Measurements from ENCODE around the gene TMC1. TPM values are rescaled to one million over a fixed set of nuclear protein-coding genes. Genes with fewer than 3 reads are reported as not detected.

The TMC1 gene
- polyA plus RNA-seq, 3 donors = 0.16 to 0.55 (median 0.40) TPM

- Mint-ChIP-seq H3K4me3 (no peak overlapping the region), H3K36me3 (no peaks in the 10 kb centered on the region), H3K27me3 (ENCODE audit: low read depth in 3 of 3) (peaks cover 0 to 2% (median 1%) of the 10 kb centered on the region in 3 donors), H3K9me3 (no peaks in the 10 kb centered on the region), H3K27ac (peak overlapping the region in 1 of 7 donors; percentile 18), H3K4me1 (peaks cover 48% of the 10 kb centered on the region)
- peaks cover 35 to 39% of the 10 kb centered on the region in 2 donors for H3K4me1 ChIP-seq (ENCODE audit: control insufficient read depth in 1 of 2, insufficient read depth in 2 of 2, low read length in 2 of 2)
- no peak overlapping the region for H2AFZ ChIP-seq (ENCODE audit: insufficient read depth, low read depth, low read length, poor library complexity, severe bottlenecking)
- H3K27me3 ChIP-seq (ENCODE audit: control insufficient read depth in 2 of 2, insufficient read depth in 2 of 2, low read length in 2 of 2) = no peaks in the 10 kb centered on the region
- intact Hi-C loops (cut with micrococcal nuclease) = no loop called here
- no peak overlapping the region for H3K4me2 ChIP-seq (replicated peaks; ENCODE audit: extremely low read depth, low read length, poor library complexity, severe bottlenecking)
- no peaks in the 10 kb centered on the region for H3K36me3 ChIP-seq (replicated peaks in 1 of 2; ENCODE audit: control insufficient read depth in 1 of 2, insufficient read depth in 2 of 2, low read length in 2 of 2)
- no peak overlapping the region for H3K9ac ChIP-seq (ENCODE audit: insufficient read depth, low read length, poor library complexity, severe bottlenecking)
- H3K4me3 ChIP-seq (replicated peaks in 1 of 3; ENCODE audit: low read depth in 2 of 3, low read length in 3 of 3) = no peak overlapping the region
- no peak for DNase-seq
- H3K9me3 ChIP-seq (replicated peaks in 1 of 2; ENCODE audit: control insufficient read depth in 1 of 2, insufficient read depth in 1 of 2, low read length in 2 of 2) = no peaks in the 10 kb centered on the region
- WGBS (ENCODE audit: insufficient coverage) = 100% methylated on average over 1 of the region's 6 CpGs
- no peaks in the 10 kb centered on the region for H4K20me1 ChIP-seq (ENCODE audit: insufficient read depth, low read length)
- no peaks in the 10 kb centered on the region for H3K79me2 ChIP-seq (ENCODE audit: insufficient read depth, low read length)
- TF ChIP-seq, protein P1, sequence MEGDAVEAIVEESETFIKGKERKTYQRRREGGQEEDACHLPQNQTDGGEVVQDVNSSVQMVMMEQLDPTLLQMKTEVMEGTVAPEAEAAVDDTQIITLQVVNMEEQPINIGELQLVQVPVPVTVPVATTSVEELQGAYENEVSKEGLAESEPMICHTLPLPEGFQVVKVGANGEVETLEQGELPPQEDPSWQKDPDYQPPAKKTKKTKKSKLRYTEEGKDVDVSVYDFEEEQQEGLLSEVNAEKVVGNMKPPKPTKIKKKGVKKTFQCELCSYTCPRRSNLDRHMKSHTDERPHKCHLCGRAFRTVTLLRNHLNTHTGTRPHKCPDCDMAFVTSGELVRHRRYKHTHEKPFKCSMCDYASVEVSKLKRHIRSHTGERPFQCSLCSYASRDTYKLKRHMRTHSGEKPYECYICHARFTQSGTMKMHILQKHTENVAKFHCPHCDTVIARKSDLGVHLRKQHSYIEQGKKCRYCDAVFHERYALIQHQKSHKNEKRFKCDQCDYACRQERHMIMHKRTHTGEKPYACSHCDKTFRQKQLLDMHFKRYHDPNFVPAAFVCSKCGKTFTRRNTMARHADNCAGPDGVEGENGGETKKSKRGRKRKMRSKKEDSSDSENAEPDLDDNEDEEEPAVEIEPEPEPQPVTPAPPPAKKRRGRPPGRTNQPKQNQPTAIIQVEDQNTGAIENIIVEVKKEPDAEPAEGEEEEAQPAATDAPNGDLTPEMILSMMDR (IDR thresholded peaks at IDR 0.05) = no peak
- H3K27ac ChIP-seq (ENCODE audit: low read depth in 1 of 2, low read length in 2 of 2) = no peak overlapping the region
Observed at GRCh38 chr9:72596451-72597180, 75.2 kb downstream of the TMC1 start.

GRCh38 chr9:72597181-72597517, 75.7 kb downstream of the TMC1 start:
- no peak for DNase-seq
- H3K27ac Mint-ChIP-seq = no peak overlapping the region
- TF ChIP-seq, protein P1 (IDR thresholded peaks at IDR 0.05) = no peak
- Histone ChIP-seq H3K79me2 (ENCODE audit: insufficient read depth, low read length) (no peaks in the 10 kb centered on the region), H3K36me3 (replicated peaks in 1 of 2; ENCODE audit: control insufficient read depth in 1 of 2, insufficient read depth in 2 of 2, low read length in 2 of 2) (no peaks in the 10 kb centered on the region), H3K4me3 (replicated peaks in 1 of 3; ENCODE audit: low read depth in 2 of 3, low read length in 3 of 3) (no peak overlapping the region), H3K4me2 (replicated peaks; ENCODE audit: extremely low read depth, low read length, poor library complexity, severe bottlenecking) (no peak overlapping the region), H3K9me3 (replicated peaks in 1 of 2; ENCODE audit: control insufficient read depth in 1 of 2, insufficient read depth in 1 of 2, low read length in 2 of 2) (no peaks in the 10 kb centered on the region), H2AFZ (ENCODE audit: insufficient read depth, low read depth, low read length, poor library complexity, severe bottlenecking) (no peak overlapping the region), H3K9ac (ENCODE audit: insufficient read depth, low read length, poor library complexity, severe bottlenecking) (no peak overlapping the region), H3K27ac (ENCODE audit: low read depth in 1 of 2, low read length in 2 of 2) (no peak overlapping the region), H4K20me1 (ENCODE audit: insufficient read depth, low read length) (no peaks in the 10 kb centered on the region), H3K4me1 (ENCODE audit: control insufficient read depth in 1 of 2, insufficient read depth in 2 of 2, low read length in 2 of 2) (peaks cover 30 to 33% of the 10 kb centered on the region in 2 donors), H3K27me3 (ENCODE audit: control insufficient read depth in 2 of 2, insufficient read depth in 2 of 2, low read length in 2 of 2) (no peaks in the 10 kb centered on the region)
- H3K36me3 Mint-ChIP-seq = no peaks in the 10 kb centered on the region
- WGBS (ENCODE audit: insufficient coverage) = 96% methylated on average over 4 of the region's 8 CpGs
- H3K27me3 Mint-ChIP-seq (ENCODE audit: low read depth in 3 of 3) = peaks cover 0 to 2% (median 1%) of the 10 kb centered on the region in 3 donors
- H3K9me3 Mint-ChIP-seq = no peaks in the 10 kb centered on the region
- H3K4me3 Mint-ChIP-seq = no peak overlapping the region
- intact Hi-C loops (cut with micrococcal nuclease) = no loop called here
- H3K4me1 Mint-ChIP-seq = peaks cover 42% of the 10 kb centered on the region
